ENCODE measurements around the gene MYBPC3.

GRCh38 chr11:47335733-47336132 lies 16.8 kb downstream of the MYBPC3 start:
- TF ChIP-seq CTCF (IDR thresholded peaks at IDR 0.05) (no peak), POLR2A (IDR thresholded peaks at IDR 0.05) (no peak)
